GM21576 (cell line): Measurements from ENCODE around the gene ERC2.
"Not testable (repeated sequence)": the region's sequence is repeated elsewhere in the genome, so short reads cannot be mapped to it uniquely, and the experiment has no call there.

Experiments
- ATAC-seq: cut with Tn5 transposase; IDR thresholded peaks from one replicate; pipeline ENCODE4 v1.9.1; 2021; ENCODE audit warnings: mild to moderate bottlenecking, moderate library complexity; ENCODE audit not compliant: unreplicated experiment

Gene ERC2

GRCh38 chr3:55519019-55519418 lies 949.2 kb downstream of the ERC2 start:
- ATAC-seq: no peak

- ATAC-seq: no peak
Measured at GRCh38 chr3:55518451-55518850, 949.8 kb downstream of the ERC2 start.

- ATAC-seq: no peak
Measured at GRCh38 chr3:55516392-55517030, 951.8 kb downstream of the ERC2 start.

GRCh38 chr3:55515550-55516246 lies 952.6 kb downstream of the ERC2 start:
- ATAC-seq: no peak

GRCh38 chr3:55514962-55515361 lies 953.3 kb downstream of the ERC2 start:
- ATAC-seq: no peak

GRCh38 chr3:55512571-55513343 lies 955.5 kb downstream of the ERC2 start:
- no peak for ATAC-seq

DNA sequence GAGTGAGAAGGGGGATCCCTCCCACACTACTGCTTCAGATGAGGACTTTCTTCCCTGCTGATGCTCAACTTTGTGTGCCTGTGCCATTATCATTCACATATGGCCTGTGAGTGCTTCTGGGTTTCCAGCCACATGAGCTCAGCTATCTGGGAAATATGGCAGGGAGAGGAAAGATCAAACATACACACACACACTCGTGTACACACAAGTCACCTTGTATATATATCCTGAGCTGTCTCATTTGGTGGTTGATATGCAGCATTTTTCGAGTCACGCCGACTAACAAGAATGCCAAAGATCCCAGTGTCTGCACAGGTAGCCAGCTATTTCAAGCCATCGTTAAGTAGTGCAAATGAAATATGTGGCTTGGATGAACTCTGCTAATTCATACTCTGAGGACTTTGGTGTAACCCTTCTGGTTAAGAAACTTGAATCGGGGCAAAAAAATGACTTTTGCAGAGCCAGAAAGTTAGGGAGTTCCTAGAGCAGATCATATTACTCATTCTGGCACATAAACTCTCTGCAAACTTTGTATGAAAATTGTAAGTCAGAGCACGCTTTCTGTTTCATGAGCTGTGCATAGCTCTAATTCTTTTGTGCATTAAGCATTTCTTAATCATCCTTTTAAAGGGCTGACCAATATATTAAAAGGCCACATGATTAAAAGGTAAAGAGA lies 956.2 kb downstream of the ERC2 start:
- ATAC-seq: no peak

GRCh38 chr3:55508335-55508734 lies 959.9 kb downstream of the ERC2 start:
- no peak for ATAC-seq

- ATAC-seq: no peak
Measured at GRCh38 chr3:55507808-55508207, 960.5 kb downstream of the ERC2 start.

GRCh38 chr3:55505776-55506175 lies 962.5 kb downstream of the ERC2 start:
- no peak for ATAC-seq

GRCh38 chr3:55505102-55505501 lies 963.2 kb downstream of the ERC2 start:
- not testable (repeated sequence) for ATAC-seq

DNA sequence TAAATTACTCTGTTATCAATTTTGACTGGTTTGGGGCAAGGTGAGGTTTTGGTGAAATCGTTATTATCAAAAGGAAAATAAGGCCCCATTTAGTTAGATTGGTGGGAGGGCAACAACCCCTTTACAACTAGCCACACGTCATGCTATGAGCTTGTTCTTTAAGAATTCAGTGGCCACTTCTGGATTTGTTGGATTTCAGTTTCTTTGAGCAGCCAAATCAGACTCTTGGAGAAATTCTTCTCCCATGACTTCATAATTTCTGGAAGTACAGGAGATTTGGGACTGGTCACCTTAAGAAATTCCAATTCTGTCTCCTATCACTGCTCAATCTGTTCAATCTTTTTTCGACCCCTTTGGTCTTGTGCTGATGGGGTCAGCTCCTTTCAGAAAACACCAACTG lies 966.4 kb downstream of the ERC2 start:
- no peak for ATAC-seq

- ATAC-seq: no peak
Measured at GRCh38 chr3:55500555-55501330, 967.5 kb downstream of the ERC2 start.

- no peak for ATAC-seq
Measured at GRCh38 chr3:55498520-55498919, 969.7 kb downstream of the ERC2 start.

DNA sequence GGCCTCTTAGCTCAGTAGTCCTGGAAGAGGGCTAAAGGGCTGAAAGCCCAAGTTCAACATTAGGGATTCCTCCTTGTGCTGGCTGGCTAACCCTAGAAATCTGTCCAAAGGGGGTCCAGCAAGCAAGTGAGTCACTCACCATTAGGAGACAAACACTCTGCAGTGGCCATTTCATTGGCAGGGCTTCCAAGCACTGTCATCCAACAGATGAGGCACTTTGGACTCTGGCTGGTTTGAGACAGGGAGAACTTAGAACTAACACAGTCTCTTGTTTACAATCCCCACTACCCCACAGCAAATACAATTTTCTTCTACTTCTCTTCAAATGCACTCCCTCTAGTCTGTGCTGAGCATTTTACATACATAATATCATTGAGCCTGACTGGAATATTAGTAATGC lies 971.0 kb downstream of the ERC2 start:
- ATAC-seq: no peak

DNA sequence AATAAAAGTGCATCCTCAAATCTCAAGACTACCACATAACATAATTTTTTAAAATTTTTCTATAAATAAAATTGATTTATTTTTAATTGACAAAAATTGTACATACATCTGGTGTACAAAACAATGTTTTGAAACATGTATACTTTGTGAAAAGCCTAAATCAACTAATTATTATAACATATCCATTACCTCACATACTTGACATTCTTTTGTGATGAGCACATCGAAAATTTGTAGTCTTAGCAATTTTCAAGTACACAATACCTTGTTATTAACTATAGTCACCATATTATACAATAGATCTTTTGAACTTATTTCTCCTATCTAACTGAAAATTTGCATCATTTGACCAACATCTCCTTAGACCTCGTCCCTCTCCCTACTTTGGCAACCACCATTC lies 973.3 kb downstream of the ERC2 start:
- ATAC-seq: no peak

DNA sequence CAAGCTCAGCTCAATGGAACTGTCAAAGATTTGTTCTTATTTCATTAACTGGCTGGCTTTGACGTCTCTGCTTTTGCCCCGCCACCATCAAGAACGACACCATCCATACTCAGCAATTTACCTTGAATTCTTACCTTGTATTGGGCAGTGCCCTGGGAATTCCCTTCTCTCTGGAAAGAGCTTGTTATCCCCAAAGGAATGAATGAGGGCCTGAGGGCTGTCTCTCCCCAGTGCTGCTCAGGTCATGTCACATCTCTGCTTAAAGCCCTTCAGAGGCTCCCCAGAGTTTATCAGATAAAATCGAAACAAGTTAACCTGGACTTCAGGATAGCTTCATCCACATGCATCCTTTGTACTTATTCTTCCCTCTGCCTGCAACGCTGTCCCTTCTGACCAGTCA lies 975.3 kb downstream of the ERC2 start:
- no peak for ATAC-seq

DNA sequence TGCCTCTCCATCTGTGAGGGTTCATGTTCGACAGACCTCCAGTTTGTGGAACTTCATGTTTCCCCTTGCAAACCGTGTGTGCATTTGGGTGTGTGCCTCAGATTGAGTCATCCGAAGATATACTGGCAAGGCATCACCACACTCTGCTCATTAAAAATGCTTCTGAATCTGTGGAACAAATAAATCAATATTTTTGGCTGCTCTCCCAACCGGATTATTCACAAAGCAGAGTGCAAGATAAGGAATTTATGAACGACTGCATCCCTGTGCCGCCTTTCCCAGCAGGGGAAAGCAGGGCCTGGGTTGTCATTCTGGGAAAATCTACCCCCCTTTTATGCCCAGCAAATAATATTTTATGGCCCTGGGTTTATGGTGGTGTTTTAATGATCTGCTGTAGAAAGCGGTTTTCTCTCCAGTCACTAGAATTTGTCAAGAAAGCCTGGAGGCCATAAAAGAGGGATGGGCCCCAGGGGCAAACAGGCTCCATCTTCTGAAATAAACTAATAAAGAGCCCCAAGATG lies 976.9 kb downstream of the ERC2 start:
- ATAC-seq: no peak

DNA sequence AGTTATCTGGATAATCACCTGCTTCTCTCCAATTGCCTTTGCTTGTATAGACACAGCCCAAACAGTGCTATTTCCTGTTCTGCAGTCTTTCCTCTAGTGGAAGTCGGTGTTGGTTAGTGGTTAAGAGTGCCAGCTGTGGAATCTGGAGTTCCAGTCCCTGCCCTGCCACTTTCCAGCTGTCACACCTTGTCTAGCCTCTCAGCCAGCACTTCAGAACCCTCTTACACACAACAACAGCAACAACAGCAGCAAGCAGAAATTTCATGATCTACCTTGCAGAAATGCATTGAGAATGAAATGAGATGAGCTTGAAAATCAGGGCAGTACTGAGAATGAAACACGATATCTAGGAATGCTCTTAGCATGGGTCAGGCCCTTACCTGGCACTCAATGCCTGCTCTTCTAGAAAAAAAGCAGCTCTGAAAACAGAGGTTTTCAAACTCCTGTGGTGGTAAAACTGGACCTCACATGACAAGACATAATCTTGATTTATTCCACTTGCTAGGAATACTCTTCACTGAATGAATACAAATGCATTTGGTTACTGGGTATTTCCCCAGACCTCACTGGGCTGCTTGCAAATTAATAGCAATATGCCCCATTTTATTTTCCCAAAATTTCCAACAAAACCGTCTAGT lies 977.9 kb downstream of the ERC2 start:
- ATAC-seq: no peak

GRCh38 chr3:55489798-55490132 lies 978.5 kb downstream of the ERC2 start:
- ATAC-seq: no peak
